Esophagus muscularis mucosa (tissue), 4 donors: ENCODE measurements around the gene WNK4. TPM values are rescaled to one million over a fixed set of nuclear protein-coding genes. Genes with fewer than 3 reads are reported as not detected.

ENCODE experiments used
- DNase-seq: peaks from one replicate; pipeline ENCODE4 v3.0.0-alpha.2; 2017; ENCODE audit errors: extremely low spot score
- H3K27ac ChIP-seq, 4 donors: fragments of 200-600 bp; sonication (generic); replicated peaks in 1 of 4; 1 replicate in 3 of 4; 2 replicates in 1 of 4; pipeline ENCODE4 v1.5.1; 2016 to 2019; ENCODE audit warnings: mild to moderate bottlenecking in 1 of 4
- H3K27me3 ChIP-seq, 4 donors: fragments of 200-600 bp; sonication (generic); one replicate each; pipeline versions ENCODE4 v1.5.1 to v1.6.0; 2016 to 2019
- H3K36me3 ChIP-seq, 4 donors: fragments of 200-600 bp; sonication (generic); one replicate each; pipeline ENCODE4 v1.5.1; 2016 to 2019
- H3K4me1 ChIP-seq, 4 donors: fragments of 200-600 bp; sonication (generic); one replicate each; pipeline ENCODE4 v1.5.1; 2016 to 2019
- H3K4me3 ChIP-seq, 4 donors: fragments of 200-600 bp; sonication (generic); 1 replicate in 2 of 4; 2 replicates in 2 of 4; pipeline ENCODE4 v1.5.1; 2016 to 2019; ENCODE audit warnings: mild to moderate bottlenecking in 4 of 4, moderate library complexity in 1 of 4
- H3K9me3 ChIP-seq, 4 donors: fragments of 200-600 bp; sonication (generic); 1 replicate in 3 of 4; 2 replicates in 1 of 4; pipeline ENCODE4 v1.5.1; 2016 to 2019
- EP300 ChIP-seq: sonication (generic); formaldehyde crosslinking; IDR thresholded peaks from one replicate; pipeline ENCODE4 v1.6.1; 2017; ENCODE audit warnings: antibody characterized with exemption
- POLR2A ChIP-seq: fragments of 450-650 bp; IDR thresholded peaks from one replicate; pipeline ENCODE4 v1.6.1; 2017; ENCODE audit warnings: antibody characterized with exemption, moderate library complexity, mild to moderate bottlenecking, low read depth
- POLR2AphosphoS5 ChIP-seq, 2 donors: sonication (generic); formaldehyde crosslinking; IDR thresholded peaks; one replicate each; pipeline ENCODE4 v1.6.1; 2017; ENCODE audit warnings: antibody characterized with exemption in 2 of 2
- whole genome bisulfite sequencing: methylation state at CpG from one replicate; pipeline ENCODE4 v1.1.5; 2018; 5-methylcytosine and 5-hydroxymethylcytosine counted together
- intact Hi-C: fragments of 100-400 bp; cut with DNase I; formaldehyde crosslinking; loops from one replicate; pipeline ENCODE4 v1.15.1; 2023
- small RNA-seq, 3 donors: library from RNA; depleted of rRNA; stranded (forward); fragments of <200 nt; gene quantifications; one replicate each; pipeline ENCODE3, GENCODE V24; 2016
- total RNA-seq, 4 donors: library from RNA; depleted of rRNA; stranded (reverse); fragments of >200 nt; gene quantifications; one replicate each; pipeline versions ENCODE4 v1.1.0 to v1.2.1, GENCODE V29; 2016
- TF ChIP-seq, protein P1 (sequence below), 3 experiments: fragments of 200-600 bp in 2 of 3; fragments of 450-650 bp in 1 of 3; sonication (generic) in 2 of 3; IDR thresholded peaks; one replicate each; pipeline ENCODE4 v1.5.1; 2017 to 2019; ENCODE audit warnings: antibody characterized with exemption in 3 of 3, mild to moderate bottlenecking in 2 of 3, moderate library complexity in 1 of 3

WNK4 gene
- total RNA-seq, 4 donors from 2014 or later = 0.50 to 2.9 (median 2.1) TPM

DNA sequence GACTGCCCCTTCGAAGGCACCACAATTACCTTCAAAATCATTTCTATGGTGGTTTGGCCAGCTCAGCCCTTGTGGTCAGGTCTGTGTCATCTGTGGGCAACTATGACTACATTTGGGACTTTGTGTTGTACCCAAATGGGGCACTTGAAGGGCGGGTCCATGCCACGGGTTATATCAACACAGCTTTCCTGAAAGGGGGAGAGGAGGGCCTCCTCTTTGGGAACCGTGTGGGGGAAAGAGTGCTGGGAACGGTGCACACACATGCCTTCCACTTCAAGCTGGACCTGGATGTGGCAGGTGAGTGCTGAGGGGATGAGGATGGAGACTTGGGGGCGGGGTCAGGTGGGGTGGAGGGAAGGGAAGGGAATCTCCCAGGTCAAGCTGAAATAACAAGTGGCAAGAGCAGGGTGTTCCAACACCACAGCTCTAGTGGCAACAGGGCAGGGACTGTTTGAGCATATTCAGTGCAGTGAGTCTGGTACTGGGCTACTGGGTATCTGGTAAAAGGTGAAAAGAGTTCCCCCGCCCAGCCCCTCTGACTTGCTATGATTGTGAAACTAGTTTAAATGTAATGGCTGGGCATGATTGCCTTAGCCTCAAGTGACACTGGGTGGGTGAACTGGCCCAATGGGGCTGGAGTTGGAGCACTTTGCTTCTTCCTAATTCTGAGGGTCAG is 65.6 kb downstream of the WNK4 start:
- peak overlapping the region; percentile 40 to 66 (median 55) for H3K27ac ChIP-seq
- H3K27me3 ChIP-seq = no peaks in the 10 kb centered on the region
- no peak overlapping the region for H3K4me3 ChIP-seq
- intact Hi-C loops = loop anchor here (2.0 kb wide), 1 partner anchor 91 kb away; no protein-coding TSS in a partner anchor
- no peak for DNase-seq
- 70% methylated on average over 7 of the region's 7 CpGs for WGBS
- H3K9me3 ChIP-seq = no peaks in the 10 kb centered on the region
- peaks cover 6 to 48% (median 43%) of the 10 kb centered on the region in 4 donors for H3K36me3 ChIP-seq
- TF ChIP-seq POLR2AphosphoS5 (IDR thresholded peaks at IDR 0.05) (no peak), POLR2A (no peak), EP300 (no peak)
- TF ChIP-seq, protein P1, sequence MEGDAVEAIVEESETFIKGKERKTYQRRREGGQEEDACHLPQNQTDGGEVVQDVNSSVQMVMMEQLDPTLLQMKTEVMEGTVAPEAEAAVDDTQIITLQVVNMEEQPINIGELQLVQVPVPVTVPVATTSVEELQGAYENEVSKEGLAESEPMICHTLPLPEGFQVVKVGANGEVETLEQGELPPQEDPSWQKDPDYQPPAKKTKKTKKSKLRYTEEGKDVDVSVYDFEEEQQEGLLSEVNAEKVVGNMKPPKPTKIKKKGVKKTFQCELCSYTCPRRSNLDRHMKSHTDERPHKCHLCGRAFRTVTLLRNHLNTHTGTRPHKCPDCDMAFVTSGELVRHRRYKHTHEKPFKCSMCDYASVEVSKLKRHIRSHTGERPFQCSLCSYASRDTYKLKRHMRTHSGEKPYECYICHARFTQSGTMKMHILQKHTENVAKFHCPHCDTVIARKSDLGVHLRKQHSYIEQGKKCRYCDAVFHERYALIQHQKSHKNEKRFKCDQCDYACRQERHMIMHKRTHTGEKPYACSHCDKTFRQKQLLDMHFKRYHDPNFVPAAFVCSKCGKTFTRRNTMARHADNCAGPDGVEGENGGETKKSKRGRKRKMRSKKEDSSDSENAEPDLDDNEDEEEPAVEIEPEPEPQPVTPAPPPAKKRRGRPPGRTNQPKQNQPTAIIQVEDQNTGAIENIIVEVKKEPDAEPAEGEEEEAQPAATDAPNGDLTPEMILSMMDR (IDR thresholded peaks at IDR 0.05) = no peak
- peaks cover 15 to 52% (median 49%) of the 10 kb centered on the region in 4 donors for H3K4me1 ChIP-seq

Small RNA genes within 50 kb of the gene (small RNA-seq; reads per million reads assigned to genes)
- gene HMGN2P15 = 0 reads per million in 3 donors
- gene MIR6781 = 0 reads per million in 3 donors

Other genes with a start within 250 kb of the WNK4 start
- 10 to 100 TPM; 27.8 to 36.6 (median 31.8) TPM for gene NAGLU, start 244.4 kb upstream of the WNK4 start, total RNA-seq
- 1 to 10 TPM in 1 of 4 donors, under 1 TPM in 3; 0.13 to 2.5 (median 0.62) TPM for gene HSD17B1, start 227.7 kb upstream of the WNK4 start, total RNA-seq
- 10 to 100 TPM; 13.4 to 27.5 (median 22.4) TPM for gene COASY, start 218.5 kb upstream of the WNK4 start, total RNA-seq
- gene MLX, start 213.5 kb upstream of the WNK4 start, total RNA-seq = 10 to 100 TPM; 24.9 to 34.5 (median 29.3) TPM
- 1 to 10 TPM; 2.2 to 5.0 (median 4.2) TPM for gene PSMC3IP, start 202.9 kb upstream of the WNK4 start, total RNA-seq
- gene RETREG3, start 171.2 kb upstream of the WNK4 start, total RNA-seq = 10 to 100 TPM; 42.7 to 93.3 (median 57.0) TPM
- gene TUBG1, start 170.9 kb upstream of the WNK4 start, total RNA-seq = 10 to 100 TPM; 30.6 to 89.0 (median 55.0) TPM
- 10 to 100 TPM; 25.3 to 40.2 (median 38.1) TPM for gene TUBG2, start 121.3 kb upstream of the WNK4 start, total RNA-seq
- 10 to 100 TPM; 20.3 to 41.2 (median 27.3) TPM for gene PLEKHH3, start 103.6 kb upstream of the WNK4 start, total RNA-seq
- 1 to 10 TPM; 2.9 to 8.4 (median 3.7) TPM for gene CCR10, start 98.8 kb upstream of the WNK4 start, total RNA-seq
- gene CNTNAP1, start 98.1 kb upstream of the WNK4 start, total RNA-seq = 10 to 100 TPM in 1 of 4 donors, 1 to 10 TPM in 3; 4.7 to 13.2 (median 6.2) TPM
- 10 to 100 TPM; 40.6 to 68.2 (median 54.6) TPM for gene EZH1, start 35.6 kb upstream of the WNK4 start, total RNA-seq
- gene RAMP2, start 19.4 kb upstream of the WNK4 start, total RNA-seq = 10 to 100 TPM; 19.5 to 45.2 (median 34.2) TPM
- gene VPS25, start 7.2 kb upstream of the WNK4 start, total RNA-seq = 10 to 100 TPM; 34.5 to 43.9 (median 38.0) TPM
- 10 to 100 TPM; 65.9 to 74.6 (median 68.3) TPM for gene COA3, start 18.1 kb downstream of the WNK4 start, total RNA-seq
- 1 to 10 TPM in 1 of 4 donors, under 1 TPM in 2, not detected in 1; 0.50 to 3.9 (median 0.57) TPM for gene CNTD1, start 18.3 kb downstream of the WNK4 start, total RNA-seq
- 100 to 1,000 TPM; 165 to 293 (median 237) TPM for gene BECN1, start 43.7 kb downstream of the WNK4 start, total RNA-seq
- 10 to 100 TPM; 68.9 to 91.5 (median 77.2) TPM for gene PSME3, start 52.8 kb downstream of the WNK4 start, total RNA-seq
- 1 to 10 TPM in 3 of 4 donors, under 1 TPM in 1; 0.66 to 2.0 (median 1.4) TPM for gene AOC2, start 64.0 kb downstream of the WNK4 start, total RNA-seq
- gene AOC3, start 70.6 kb downstream of the WNK4 start, total RNA-seq = 100 to 1,000 TPM in 3 of 4 donors, 10 to 100 TPM in 1; 89.0 to 242 (median 118) TPM
- gene G6PC1, start 120.2 kb downstream of the WNK4 start, total RNA-seq = under 1 TPM in 1 of 4 donors, not detected in 3; 0.06 TPM
- 10 to 100 TPM; 21.9 to 35.7 (median 26.8) TPM for gene AARSD1, start 183.8 kb downstream of the WNK4 start, total RNA-seq
- gene PTGES3L, start 199.5 kb downstream of the WNK4 start, total RNA-seq = 10 to 100 TPM in 3 of 4 donors, 1 to 10 TPM in 1; 7.8 to 18.3 (median 13.1) TPM
- gene RUNDC1, start 200.0 kb downstream of the WNK4 start, total RNA-seq = 10 to 100 TPM; 13.3 to 19.1 (median 16.5) TPM
- gene RPL27, start 217.8 kb downstream of the WNK4 start, total RNA-seq = 1,000 to 10,000 TPM; 1,126 to 2,755 (median 1,417) TPM
- gene IFI35, start 226.2 kb downstream of the WNK4 start, total RNA-seq = 10 to 100 TPM; 21.2 to 36.1 (median 28.8) TPM
- 100 to 1,000 TPM; 106 to 190 (median 139) TPM for gene VAT1, start 241.8 kb downstream of the WNK4 start, total RNA-seq
- 1 to 10 TPM; 2.7 to 3.2 (median 2.8) TPM for gene RND2, start 244.6 kb downstream of the WNK4 start, total RNA-seq